BLaER1 treated with 17β-estradiol and CSF1 and Interleukin-3, amounts not matched to agents 10 nM and 100 nM (cell line): ENCODE results near the gene DEFB121.
"Not testable (repeated sequence)": the region's sequence is repeated elsewhere in the genome, so short reads cannot be mapped to it uniquely, and the experiment has no call there.

ENCODE experiments used
- H3K27ac ChIP-seq, 11 experiments: shearing (Covaris generic); formaldehyde crosslinking; 2 replicates each; pipeline ENCODE4 v1.8.1; 2022
- H3K27me3 ChIP-seq, 11 experiments: shearing (Covaris generic); formaldehyde crosslinking; 2 replicates each; pipeline ENCODE4 v1.8.1; 2022
- H3K36me3 ChIP-seq, 11 experiments: shearing (Covaris generic); formaldehyde crosslinking; 2 replicates each; pipeline ENCODE4 v1.8.1; 2022
- H3K4me1 ChIP-seq, 10 experiments: shearing (Covaris generic); formaldehyde crosslinking; 2 replicates each; pipeline ENCODE4 v1.8.1; 2022
- H3K4me2 ChIP-seq, 11 experiments: shearing (Covaris generic); formaldehyde crosslinking; 2 replicates each; pipeline ENCODE4 v1.8.1; 2022
- H3K4me3 ChIP-seq, 10 experiments: shearing (Covaris generic); formaldehyde crosslinking; 2 replicates each; pipeline ENCODE4 v1.8.1; 2022
- H3K9ac ChIP-seq, 11 experiments: shearing (Covaris generic); formaldehyde crosslinking; 2 replicates each; pipeline ENCODE4 v1.8.1; 2022
- H3K9me3 ChIP-seq, 11 experiments: shearing (Covaris generic); formaldehyde crosslinking; replicated peaks in 1 of 11; 2 replicates each; pipeline ENCODE4 v1.8.1; 2022
- H4K20me1 ChIP-seq, 11 experiments: shearing (Covaris generic); formaldehyde crosslinking; 2 replicates each; pipeline ENCODE4 v1.8.1; 2022
- Cebpa-rat ChIP-seq, 11 experiments: shearing (Covaris generic); IDR thresholded peaks; 2 replicates each; pipeline ENCODE4 v1.8.1; 2022

DEFB121 gene

GRCh38 chr20:31406115-31406514, at the start of gene DEFB121:
DEFB121 (minus strand) TSS chr20:31406215; CDS start chr20:31406152, 63 bp downstream.
- no peaks in the 10 kb centered on the region for H3K27me3 ChIP-seq
- H4K20me1 ChIP-seq: no peaks in the 10 kb centered on the region
- TF ChIP-seq Cebpa-rat (IDR thresholded peaks at IDR 0.05): no peak
- H3K4me1 ChIP-seq: no peaks in the 10 kb centered on the region
- H3K36me3 ChIP-seq: no peaks in the 10 kb centered on the region
- H3K4me2 ChIP-seq: no peak within 1 kb of the TSS
- H3K4me3 ChIP-seq: no peak within 1 kb of the TSS
- no peak within 1 kb of the TSS for H3K27ac ChIP-seq
- H3K9me3 ChIP-seq: peaks cover 0 to 13% (median 0%) of the 10 kb centered on the region in 11 experiments; a peak in 5 of 22 replicates
- no peak within 1 kb of the TSS for H3K9ac ChIP-seq

- Histone ChIP-seq H3K36me3 (no peaks in the 10 kb centered on the region), H3K4me2 (no peak overlapping the region), H3K4me1 (peaks cover 0 to 7% (median 4%) of the 10 kb centered on the region in 10 experiments; a peak in 9 of 20 replicates), H3K4me3 (no peak overlapping the region), H3K9me3 (peaks cover 1 to 20% (median 3%) of the 10 kb centered on the region in 11 experiments; a peak in 13 of 22 replicates), H4K20me1 (no peaks in the 10 kb centered on the region), H3K27me3 (no peaks in the 10 kb centered on the region), H3K9ac (no peak overlapping the region), H3K27ac (no peak overlapping the region)
- no peak for TF ChIP-seq Cebpa-rat (IDR thresholded peaks at IDR 0.05)
Measured at GRCh38 chr20:31454361-31454760, 48.3 kb upstream of the DEFB121 start.

GRCh38 chr20:31452575-31452974, 46.6 kb upstream of the DEFB121 start:
- H3K4me2 ChIP-seq: no peak overlapping the region
- peaks cover 0 to 7% (median 4%) of the 10 kb centered on the region in 10 experiments; a peak in 9 of 20 replicates for H3K4me1 ChIP-seq
- no peak for TF ChIP-seq Cebpa-rat (IDR thresholded peaks at IDR 0.05)
- no peak overlapping the region for H3K27ac ChIP-seq
- H4K20me1 ChIP-seq: no peaks in the 10 kb centered on the region
- no peaks in the 10 kb centered on the region for H3K36me3 ChIP-seq
- no peak overlapping the region for H3K4me3 ChIP-seq
- no peak overlapping the region for H3K9ac ChIP-seq
- H3K9me3 ChIP-seq: peaks cover 5 to 33% (median 14%) of the 10 kb centered on the region in 11 experiments; a peak in 14 of 22 replicates
- no peaks in the 10 kb centered on the region for H3K27me3 ChIP-seq

- Histone ChIP-seq H3K36me3 (no peaks in the 10 kb centered on the region), H3K27me3 (no peaks in the 10 kb centered on the region), H3K9ac (no peak overlapping the region), H3K4me1 (peaks cover 0 to 7% (median 4%) of the 10 kb centered on the region in 10 experiments; a peak in 9 of 20 replicates), H4K20me1 (no peaks in the 10 kb centered on the region), H3K27ac (no peak overlapping the region), H3K4me2 (no peak overlapping the region), H3K4me3 (no peak overlapping the region), H3K9me3 (peaks cover 5 to 33% (median 14%) of the 10 kb centered on the region in 11 experiments; a peak in 14 of 22 replicates)
- no peak for TF ChIP-seq Cebpa-rat (IDR thresholded peaks at IDR 0.05)
Measured at GRCh38 chr20:31449511-31450414, 43.7 kb upstream of the DEFB121 start.

DNA sequence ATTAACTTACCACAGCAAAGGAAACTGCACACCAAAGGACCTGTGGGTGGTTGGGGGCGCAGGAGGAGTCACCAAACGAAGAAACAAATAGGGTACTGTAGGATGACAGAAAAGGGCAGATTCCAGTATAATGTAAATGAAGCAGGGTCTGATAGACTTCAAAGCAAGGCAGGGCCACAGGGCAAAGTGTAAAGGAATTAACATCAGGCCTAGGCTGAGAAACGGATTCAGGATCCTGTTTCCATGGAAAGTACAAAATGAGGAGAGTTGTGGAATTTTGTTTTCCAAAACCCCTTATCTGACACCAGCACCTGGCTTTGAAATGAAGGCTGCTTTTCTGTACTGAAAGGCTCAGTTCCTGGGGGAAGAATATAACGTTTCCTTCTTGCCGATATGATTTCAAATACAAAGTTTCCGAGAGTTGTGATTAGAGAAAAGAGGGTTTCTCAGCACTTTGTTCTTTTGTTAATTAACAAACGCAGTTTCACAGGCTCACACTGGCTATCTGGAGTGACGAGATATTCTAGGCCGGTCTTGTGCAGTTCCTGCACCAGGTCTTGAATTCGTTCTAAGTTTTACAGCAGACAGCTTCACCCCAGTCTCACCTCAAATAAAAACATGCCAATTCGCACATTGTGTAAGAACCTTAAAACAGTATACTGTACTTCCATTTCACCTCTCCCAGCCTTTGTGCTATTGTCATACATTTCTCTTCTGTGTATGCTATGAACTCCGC, 40.2 kb upstream of the DEFB121 start:
- Histone ChIP-seq H3K9ac (no peak overlapping the region), H3K9me3 (peaks cover 5 to 21% (median 14%) of the 10 kb centered on the region in 11 experiments; a peak in 13 of 22 replicates), H3K27ac (no peak overlapping the region), H4K20me1 (no peaks in the 10 kb centered on the region), H3K4me1 (no peaks in the 10 kb centered on the region), H3K4me2 (no peak overlapping the region), H3K4me3 (no peak overlapping the region), H3K27me3 (no peaks in the 10 kb centered on the region), H3K36me3 (no peaks in the 10 kb centered on the region)
- TF ChIP-seq Cebpa-rat (IDR thresholded peaks at IDR 0.05): no peak

GRCh38 chr20:31440012-31440659, 34.1 kb upstream of the DEFB121 start, which contains the start of gene DEFB123:
DEFB123 (plus strand) TSS chr20:31440632; CDS start chr20:31440699, 67 bp downstream.
- no peak for TF ChIP-seq Cebpa-rat (IDR thresholded peaks at IDR 0.05)
- H3K4me3 ChIP-seq: no peak within 1 kb of the TSS
- H3K4me1 ChIP-seq: 0 out of 20 replicates have a peak, but pooled peaks cover 0 to 4% (median 0%) of the 10 kb centered on the region in 10 experiments
- no peak within 1 kb of the TSS for H3K9ac ChIP-seq
- H3K9me3 ChIP-seq: no peaks in the 10 kb centered on the region
- H3K27ac ChIP-seq: no peak within 1 kb of the TSS
- no peaks in the 10 kb centered on the region for H4K20me1 ChIP-seq
- H3K4me2 ChIP-seq: no peak within 1 kb of the TSS
- H3K36me3 ChIP-seq: no peaks in the 10 kb centered on the region
- H3K27me3 ChIP-seq: no peaks in the 10 kb centered on the region

DNA sequence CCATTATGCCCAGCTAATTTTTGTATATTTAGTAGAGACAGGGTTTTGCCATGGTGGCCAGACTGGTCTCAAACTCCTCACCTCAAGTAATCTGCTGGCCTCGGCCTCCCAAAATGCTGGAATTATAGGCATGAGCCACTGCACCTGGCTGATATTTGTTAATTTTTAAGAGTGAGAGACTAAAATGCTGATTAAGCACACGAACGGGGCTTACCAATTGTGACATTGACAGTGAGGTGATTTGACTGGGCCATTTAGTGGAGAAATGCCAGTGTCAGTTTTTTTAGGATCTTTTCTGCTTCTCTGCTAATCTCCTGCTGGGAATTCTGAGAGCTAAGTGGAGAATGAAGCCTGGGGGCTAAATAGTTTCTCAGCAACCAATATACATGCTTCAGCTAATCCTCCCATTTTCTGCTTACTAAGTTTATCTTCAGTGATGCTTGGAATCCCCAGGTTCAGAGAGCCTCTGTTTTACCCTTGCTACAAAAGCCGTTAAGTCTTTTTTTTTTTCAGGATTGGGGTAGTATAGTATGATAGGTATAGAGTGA, 24.6 kb upstream of the DEFB121 start:
- no peaks in the 10 kb centered on the region for H3K4me1 ChIP-seq
- no peaks in the 10 kb centered on the region for H4K20me1 ChIP-seq
- H3K36me3 ChIP-seq: no peaks in the 10 kb centered on the region
- H3K9ac ChIP-seq: no peak overlapping the region
- peaks cover 0 to 9% (median 5%) of the 10 kb centered on the region in 11 experiments; a peak in 9 of 22 replicates for H3K9me3 ChIP-seq
- H3K4me2 ChIP-seq: no peak overlapping the region
- TF ChIP-seq Cebpa-rat (IDR thresholded peaks at IDR 0.05): no peak
- no peak overlapping the region for H3K4me3 ChIP-seq
- no peak overlapping the region for H3K27ac ChIP-seq
- H3K27me3 ChIP-seq: no peaks in the 10 kb centered on the region

GRCh38 chr20:31427576-31427975, 21.6 kb upstream of the DEFB121 start:
- H3K4me1 ChIP-seq, H3K4me3 ChIP-seq, H4K20me1 ChIP-seq, H3K27ac ChIP-seq, H3K27me3 ChIP-seq, H3K9ac ChIP-seq, H3K4me2 ChIP-seq, H3K36me3 ChIP-seq: not testable (repeated sequence)
- peaks cover 0 to 14% (median 8%) of the 10 kb centered on the region in 11 experiments; a peak in 10 of 22 replicates for H3K9me3 ChIP-seq

GRCh38 chr20:31426891-31427551, 21.0 kb upstream of the DEFB121 start:
- not testable (repeated sequence) for H3K9ac ChIP-seq, H3K4me2 ChIP-seq, H3K4me1 ChIP-seq, H3K36me3 ChIP-seq, H3K4me3 ChIP-seq, H3K27me3 ChIP-seq, H3K27ac ChIP-seq, H4K20me1 ChIP-seq
- peaks cover 0 to 14% (median 8%) of the 10 kb centered on the region in 11 experiments; a peak in 10 of 22 replicates for H3K9me3 ChIP-seq
